Lower lobe of right lung (tissue), 2 donors: ENCODE results near the gene CCDC88B. TPM values are rescaled to one million over a fixed set of nuclear protein-coding genes. Genes with fewer than 3 reads are reported as not detected.
"Not testable (repeated sequence)": the region's sequence is repeated elsewhere in the genome, so short reads cannot be mapped to it uniquely, and the experiment has no call there.

Experiments
- ATAC-seq, 2 donors: fragments of 200-7000 bp; cut with Tn5 transposase; one replicate each; pipeline ENCODE4 v1.9.1; 2020 to 2022; ENCODE audit warnings: mild to moderate bottlenecking in 2 of 2, moderate library complexity in 2 of 2
- DNase-seq: peaks from one replicate; pipeline ENCODE4 v3.0.0-alpha.2; 2020
- H3K27ac ChIP-seq: fragments of 200-600 bp; one replicate; pipeline ENCODE4 v1.8.0; 2022
- H3K27me3 ChIP-seq: fragments of 200-600 bp; one replicate; pipeline ENCODE4 v1.8.0; 2022; ENCODE audit warnings: low read depth
- H3K36me3 ChIP-seq: fragments of 200-600 bp; one replicate; pipeline ENCODE4 v1.8.0; 2022; ENCODE audit warnings: mild to moderate bottlenecking
- H3K4me1 ChIP-seq: fragments of 200-600 bp; one replicate; pipeline ENCODE4 v1.8.0; 2022
- H3K4me3 ChIP-seq: fragments of 200-600 bp; one replicate; pipeline ENCODE4 v1.8.0; 2022; ENCODE audit warnings: mild to moderate bottlenecking
- H3K9me3 ChIP-seq: fragments of 200-600 bp; one replicate; pipeline ENCODE4 v1.8.0; 2022
- intact Hi-C: fragments of 100-400 bp; cut with DNase I; formaldehyde crosslinking; loops from one replicate; pipeline ENCODE4 v1.11.0; 2022
- total RNA-seq: library from RNA; stranded (reverse); fragmentation: NEBNext Ultra II Directional; extraction: Animal tissue kit (Norgen Biotek cat#: 25700); gene quantifications from one replicate; pipeline ENCODE4 v1.2.1, GENCODE V29; 2021
- TF ChIP-seq, protein P1 (sequence below): fragments of 200-600 bp; IDR thresholded peaks from one replicate; pipeline ENCODE4 v1.8.0; 2022; ENCODE audit warnings: antibody characterized with exemption, mild to moderate bottlenecking
- donor health status: DM: no; HTN: yes; CAD: no; lungs with severe emphysema.

The CCDC88B gene
- total RNA-seq, 1 donor from 2014 or later = 40.0 TPM

DNA sequence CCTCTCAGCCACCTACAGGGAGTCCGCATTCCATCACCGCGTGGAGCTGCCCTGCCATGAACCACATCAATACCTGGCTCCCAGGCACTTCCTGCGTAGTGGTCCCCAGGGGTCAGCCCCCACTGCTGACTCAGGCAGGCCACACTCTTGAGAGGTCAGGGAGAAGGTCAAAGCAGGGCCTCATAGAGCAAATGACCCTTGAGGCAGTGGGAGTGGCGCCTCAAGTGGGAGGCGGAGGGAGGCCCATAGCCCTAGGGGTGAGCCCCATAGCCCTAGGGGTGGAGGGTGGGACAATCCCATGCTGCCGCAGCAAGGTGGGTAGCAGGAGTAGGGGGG is 17.1 kb upstream of the CCDC88B start:
- Histone ChIP-seq H3K9me3 (no peaks in the 10 kb centered on the region), H3K36me3 (peaks cover 17% of the 10 kb centered on the region), H3K27me3 (no peaks in the 10 kb centered on the region), H3K27ac (no peak overlapping the region), H3K4me1 (peaks cover 24% of the 10 kb centered on the region), H3K4me3 (no peak overlapping the region)
- TF ChIP-seq, protein P1, sequence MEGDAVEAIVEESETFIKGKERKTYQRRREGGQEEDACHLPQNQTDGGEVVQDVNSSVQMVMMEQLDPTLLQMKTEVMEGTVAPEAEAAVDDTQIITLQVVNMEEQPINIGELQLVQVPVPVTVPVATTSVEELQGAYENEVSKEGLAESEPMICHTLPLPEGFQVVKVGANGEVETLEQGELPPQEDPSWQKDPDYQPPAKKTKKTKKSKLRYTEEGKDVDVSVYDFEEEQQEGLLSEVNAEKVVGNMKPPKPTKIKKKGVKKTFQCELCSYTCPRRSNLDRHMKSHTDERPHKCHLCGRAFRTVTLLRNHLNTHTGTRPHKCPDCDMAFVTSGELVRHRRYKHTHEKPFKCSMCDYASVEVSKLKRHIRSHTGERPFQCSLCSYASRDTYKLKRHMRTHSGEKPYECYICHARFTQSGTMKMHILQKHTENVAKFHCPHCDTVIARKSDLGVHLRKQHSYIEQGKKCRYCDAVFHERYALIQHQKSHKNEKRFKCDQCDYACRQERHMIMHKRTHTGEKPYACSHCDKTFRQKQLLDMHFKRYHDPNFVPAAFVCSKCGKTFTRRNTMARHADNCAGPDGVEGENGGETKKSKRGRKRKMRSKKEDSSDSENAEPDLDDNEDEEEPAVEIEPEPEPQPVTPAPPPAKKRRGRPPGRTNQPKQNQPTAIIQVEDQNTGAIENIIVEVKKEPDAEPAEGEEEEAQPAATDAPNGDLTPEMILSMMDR = no peak
- intact Hi-C loops = no loop called here
- ATAC-seq = no peak
- no peak for DNase-seq

DNA sequence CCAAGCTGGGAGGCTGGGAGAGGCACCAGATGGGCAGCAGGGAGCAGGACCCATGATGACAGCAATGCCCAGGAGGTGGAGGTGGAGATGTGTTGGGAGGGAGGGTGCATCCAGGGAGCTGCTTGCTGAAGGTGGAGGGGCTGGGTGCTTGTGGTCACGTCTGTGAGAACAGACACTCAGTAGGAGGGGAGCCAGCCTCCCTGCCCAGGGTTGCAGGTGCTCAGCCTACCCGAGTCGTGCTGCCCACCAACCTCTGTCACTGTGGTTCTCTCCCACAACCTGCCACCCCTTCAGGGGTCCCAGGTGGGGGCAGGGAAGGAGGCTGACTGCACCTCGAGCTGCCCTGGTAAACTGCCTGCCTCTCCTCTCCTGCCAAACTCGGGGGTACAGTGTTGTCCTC is 16.6 kb upstream of the CCDC88B start:
- Histone ChIP-seq H3K9me3 (no peaks in the 10 kb centered on the region), H3K27me3 (no peaks in the 10 kb centered on the region), H3K27ac (no peak overlapping the region), H3K4me3 (no peak overlapping the region), H3K36me3 (peaks cover 17% of the 10 kb centered on the region), H3K4me1 (peaks cover 24% of the 10 kb centered on the region)
- no peak for DNase-seq
- TF ChIP-seq, protein P1 = no peak
- ATAC-seq = no peak
- intact Hi-C loops = no loop called here

DNA sequence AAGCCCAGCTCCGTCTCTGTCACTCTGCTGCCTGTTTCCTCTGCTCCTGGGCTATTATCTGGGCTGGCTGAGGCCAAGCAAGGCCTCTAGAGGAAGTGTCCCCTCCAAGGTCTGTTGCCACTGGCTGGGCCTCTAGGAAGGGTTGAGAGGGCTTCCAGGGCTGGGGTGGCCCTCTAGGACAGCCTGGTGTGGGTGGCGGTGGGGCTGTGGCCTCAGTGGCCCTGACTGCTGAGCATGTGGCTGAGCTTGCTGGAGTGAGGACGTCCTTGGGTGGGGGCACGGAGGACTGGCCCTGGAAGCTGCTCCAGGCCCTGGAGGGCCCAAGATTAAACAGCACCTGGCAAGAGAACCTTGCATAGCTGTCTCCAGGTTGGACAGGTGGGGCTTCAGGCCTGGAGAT is 16.0 kb upstream of the CCDC88B start:
- intact Hi-C loops, H3K4me3 ChIP-seq, H3K27me3 ChIP-seq, DNase-seq, H3K9me3 ChIP-seq, ATAC-seq, H3K27ac ChIP-seq: not testable (repeated sequence)
- Histone ChIP-seq H3K36me3 (peaks cover 17% of the 10 kb centered on the region), H3K4me1 (peaks cover 21% of the 10 kb centered on the region)

DNA sequence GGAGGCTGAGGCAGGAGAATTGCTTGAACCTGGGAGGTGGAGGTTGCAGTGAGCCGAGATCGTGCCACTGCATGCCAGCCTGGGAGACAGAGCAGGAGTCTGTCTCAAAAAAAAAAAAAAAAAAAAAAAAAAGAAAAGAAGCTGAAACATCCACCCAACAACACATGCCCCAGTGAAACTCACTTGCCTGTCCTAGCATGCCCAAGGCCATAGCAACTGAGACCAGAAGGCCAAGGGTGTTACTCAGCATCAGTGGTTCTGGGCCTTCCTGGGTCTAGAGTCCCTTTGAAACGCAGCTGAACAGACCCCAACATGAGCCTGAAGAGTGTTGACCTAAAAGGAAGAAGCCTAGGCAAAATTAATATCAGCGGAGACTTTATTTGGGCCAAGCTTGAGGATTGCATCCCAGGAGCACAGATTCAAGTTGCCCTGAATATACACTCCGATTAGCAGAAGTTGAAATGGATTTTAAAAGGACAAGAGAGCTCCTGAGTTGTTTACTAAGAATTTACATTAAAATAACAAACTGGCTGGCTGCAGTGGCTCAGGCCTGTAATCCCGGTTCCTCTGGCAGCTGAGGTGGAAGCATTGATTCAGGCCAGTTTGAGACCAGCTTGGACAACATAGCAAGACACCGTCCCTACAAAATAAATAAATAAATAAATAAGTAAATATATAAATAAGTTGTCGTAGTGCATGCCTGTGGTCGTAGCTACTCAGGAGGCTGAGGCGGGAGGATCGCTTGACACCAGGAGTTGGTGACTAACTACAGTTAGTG is 15.1 kb upstream of the CCDC88B start:
- TF ChIP-seq, protein P1 = no peak
- no peak overlapping the region for H3K4me3 ChIP-seq
- H3K9me3 ChIP-seq = no peaks in the 10 kb centered on the region
- intact Hi-C loops = no loop called here
- no peak overlapping the region for H3K27ac ChIP-seq
- H3K4me1 ChIP-seq = peaks cover 13% of the 10 kb centered on the region
- ATAC-seq (no peak), DNase-seq (no peak)
- no peaks in the 10 kb centered on the region for H3K27me3 ChIP-seq
- H3K36me3 ChIP-seq = peaks cover 17% of the 10 kb centered on the region

DNA sequence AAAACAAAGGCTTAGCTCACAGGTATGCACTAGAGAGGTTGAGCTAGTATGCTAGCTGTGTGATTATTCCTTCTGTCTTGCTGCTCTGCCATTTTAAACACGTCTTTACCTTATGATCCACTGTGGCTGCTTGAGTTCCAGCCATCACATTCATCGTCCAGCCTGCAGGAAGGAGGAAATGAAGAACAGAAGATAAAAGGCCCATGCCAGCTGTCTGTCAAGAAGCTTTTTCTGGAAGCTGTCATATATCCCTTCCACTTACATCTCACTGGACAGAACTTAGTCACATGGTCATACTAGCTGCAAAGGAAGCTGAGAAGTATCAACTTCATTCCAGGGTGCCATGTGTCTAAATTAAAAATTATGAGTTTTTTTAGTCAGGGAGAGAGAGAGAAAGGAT is 12.6 kb upstream of the CCDC88B start:
- TF ChIP-seq, protein P1 = no peak
- Histone ChIP-seq H3K4me1 (peaks cover 20% of the 10 kb centered on the region), H3K4me3 (no peak overlapping the region), H3K27me3 (no peaks in the 10 kb centered on the region), H3K27ac (no peak overlapping the region), H3K9me3 (no peaks in the 10 kb centered on the region), H3K36me3 (peaks cover 5% of the 10 kb centered on the region)
- no peak for ATAC-seq
- no peak for DNase-seq
- intact Hi-C loops = no loop called here

DNA sequence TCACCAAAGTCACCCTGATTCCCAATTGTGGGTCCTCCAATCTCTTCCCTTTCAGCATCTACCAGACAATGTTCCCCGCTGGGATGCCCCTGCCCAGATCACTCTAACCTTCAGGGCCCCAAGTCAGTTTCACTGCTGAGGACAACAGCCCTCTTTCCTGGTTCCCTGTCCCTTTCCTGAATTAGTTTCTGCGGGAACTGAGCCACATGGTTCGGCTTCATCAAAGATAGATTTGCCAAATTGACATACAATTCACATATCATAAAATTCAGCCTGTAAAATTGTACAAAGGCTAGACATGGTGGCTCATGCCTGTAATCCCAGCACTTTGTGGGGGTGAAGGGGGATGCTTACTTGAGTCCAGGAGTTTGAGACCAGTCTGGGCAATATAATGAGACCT is 12.0 kb upstream of the CCDC88B start:
- Histone ChIP-seq H3K9me3 (no peaks in the 10 kb centered on the region), H3K4me3 (no peak overlapping the region), H3K36me3 (no peaks in the 10 kb centered on the region), H3K4me1 (peaks cover 17% of the 10 kb centered on the region), H3K27ac (no peak overlapping the region), H3K27me3 (no peaks in the 10 kb centered on the region)
- intact Hi-C loops = no loop called here
- ATAC-seq (no peak), DNase-seq (no peak)
- TF ChIP-seq, protein P1 = no peak
